Mesodermal cell (in vitro differentiated cells): ENCODE measurements around the gene LGR4. TPM values are rescaled to one million over a fixed set of nuclear protein-coding genes. Genes with fewer than 3 reads are reported as not detected.
"Not testable (repeated sequence)": the region's sequence is repeated elsewhere in the genome, so short reads cannot be mapped to it uniquely, and the experiment has no call there.

Source experiments
- H3K27ac ChIP-seq: 2 replicates; pipeline ENCODE4 v1.7.0; 2013; ENCODE audit warnings: mild to moderate bottlenecking, low read depth, low read length, moderate library complexity; ENCODE audit not compliant: severe bottlenecking
- H3K36me3 ChIP-seq: 2 replicates; pipeline ENCODE4 v1.7.1; 2013; ENCODE audit warnings: mild to moderate bottlenecking, low read length, moderate library complexity; ENCODE audit not compliant: control insufficient read depth, insufficient read depth
- H3K4me1 ChIP-seq: one replicate; pipeline ENCODE4 v1.7.1; 2013; ENCODE audit warnings: mild to moderate bottlenecking, low read length; ENCODE audit not compliant: insufficient read depth, control insufficient read depth, poor library complexity, severe bottlenecking
- H3K4me3 ChIP-seq: 2 replicates; pipeline ENCODE4 v1.7.0; 2013; ENCODE audit warnings: low read length, control low read depth, mild to moderate bottlenecking; ENCODE audit not compliant: insufficient read depth, poor library complexity, severe bottlenecking; ENCODE audit errors: extremely low read depth
- H3K9me3 ChIP-seq: 2 replicates; pipeline ENCODE4 v1.7.1; 2013; ENCODE audit warnings: mild to moderate bottlenecking, low read length, moderate library complexity; ENCODE audit not compliant: control insufficient read depth
- WGBS, 2 experiments: methylation state at CpG; one replicate each; pipeline ENCODE4 v1.1.5; 2013; ENCODE audit warnings: missing lambda C conversion rate in 2 of 2; ENCODE audit not compliant: insufficient coverage in 2 of 2; 5-methylcytosine and 5-hydroxymethylcytosine counted together
- polyA plus RNA-seq, 2 experiments: library from polyadenylated mRNA; stranded (reverse); fragments of 50-300 nt; gene quantifications; one replicate each; pipeline ENCODE4 v1.2.3, GENCODE V29; 2013

LGR4 gene, protein sequence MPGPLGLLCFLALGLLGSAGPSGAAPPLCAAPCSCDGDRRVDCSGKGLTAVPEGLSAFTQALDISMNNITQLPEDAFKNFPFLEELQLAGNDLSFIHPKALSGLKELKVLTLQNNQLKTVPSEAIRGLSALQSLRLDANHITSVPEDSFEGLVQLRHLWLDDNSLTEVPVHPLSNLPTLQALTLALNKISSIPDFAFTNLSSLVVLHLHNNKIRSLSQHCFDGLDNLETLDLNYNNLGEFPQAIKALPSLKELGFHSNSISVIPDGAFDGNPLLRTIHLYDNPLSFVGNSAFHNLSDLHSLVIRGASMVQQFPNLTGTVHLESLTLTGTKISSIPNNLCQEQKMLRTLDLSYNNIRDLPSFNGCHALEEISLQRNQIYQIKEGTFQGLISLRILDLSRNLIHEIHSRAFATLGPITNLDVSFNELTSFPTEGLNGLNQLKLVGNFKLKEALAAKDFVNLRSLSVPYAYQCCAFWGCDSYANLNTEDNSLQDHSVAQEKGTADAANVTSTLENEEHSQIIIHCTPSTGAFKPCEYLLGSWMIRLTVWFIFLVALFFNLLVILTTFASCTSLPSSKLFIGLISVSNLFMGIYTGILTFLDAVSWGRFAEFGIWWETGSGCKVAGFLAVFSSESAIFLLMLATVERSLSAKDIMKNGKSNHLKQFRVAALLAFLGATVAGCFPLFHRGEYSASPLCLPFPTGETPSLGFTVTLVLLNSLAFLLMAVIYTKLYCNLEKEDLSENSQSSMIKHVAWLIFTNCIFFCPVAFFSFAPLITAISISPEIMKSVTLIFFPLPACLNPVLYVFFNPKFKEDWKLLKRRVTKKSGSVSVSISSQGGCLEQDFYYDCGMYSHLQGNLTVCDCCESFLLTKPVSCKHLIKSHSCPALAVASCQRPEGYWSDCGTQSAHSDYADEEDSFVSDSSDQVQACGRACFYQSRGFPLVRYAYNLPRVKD
- 63.1 TPM for polyA plus RNA-seq (2013, experiment 1 of 2)
- polyA plus RNA-seq (2013, experiment 2 of 2) = 73.3 TPM

DNA sequence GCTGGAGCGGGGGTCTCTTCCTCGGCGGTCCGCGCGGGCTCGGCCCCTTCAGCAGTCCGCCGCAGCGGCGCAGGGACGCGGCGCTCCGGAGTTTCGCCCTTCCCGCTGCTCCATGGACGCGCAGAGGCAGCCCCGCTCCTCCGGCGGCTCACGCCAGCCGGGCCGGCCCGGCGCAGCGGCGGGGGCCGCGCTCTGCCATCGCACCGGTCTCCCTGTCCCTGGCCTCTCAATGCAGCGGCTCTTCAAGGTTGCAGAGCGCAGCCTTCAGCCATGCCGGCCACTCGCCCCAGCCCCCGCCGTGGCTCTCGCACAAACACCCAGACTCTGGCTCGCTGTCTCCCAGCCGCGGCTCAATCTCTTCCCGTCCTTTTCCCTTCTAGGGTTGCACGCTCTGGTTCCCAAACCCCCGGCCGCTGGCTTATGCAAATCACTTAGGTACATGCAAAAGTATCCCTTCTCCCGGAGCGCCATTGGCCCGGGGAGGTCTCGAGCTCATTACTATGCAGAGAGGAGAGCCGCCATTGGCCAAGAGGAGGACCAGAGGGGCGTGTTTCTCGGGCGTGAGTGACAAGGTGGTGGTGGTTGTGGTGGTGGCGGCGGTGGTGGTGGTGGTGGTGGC is at the start of gene LGR4:
Gene LGR4 (minus strand): TSS at position 393 of the 619 bp plus-strand sequence. CDS start 488 bp downstream, outside the sequence.
- Histone ChIP-seq H3K9me3 (no peaks in the 10 kb centered on the region), H3K4me3 (peak within 1 kb of the TSS; percentile 84), H3K36me3 (peaks cover 9% of the 10 kb centered on the region), H3K27ac (peak within 1 kb of the TSS; percentile 82), H3K4me1 (peaks cover 17% of the 10 kb centered on the region)
- 0 to 1% methylated on average over 42 to 47 of the region's 57 CpGs for WGBS, 2 experiments

DNA sequence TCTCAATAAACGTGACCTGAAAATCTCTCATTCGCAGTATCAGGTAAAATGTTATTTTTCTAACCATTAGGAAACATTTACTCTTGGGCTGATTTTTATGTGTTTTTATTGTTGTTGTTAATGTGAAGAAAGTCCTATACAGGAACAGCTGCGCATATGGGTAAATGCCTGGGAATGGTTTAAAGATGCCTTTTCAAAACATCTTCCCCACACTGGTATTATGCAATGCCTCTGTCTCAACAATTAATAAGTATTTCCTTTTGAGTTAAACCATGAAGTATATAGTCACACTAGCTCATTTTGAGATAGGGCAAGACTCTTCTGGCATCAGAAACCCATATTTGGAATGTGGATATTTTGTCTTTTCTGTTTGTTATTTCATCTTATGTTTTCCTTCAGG is 47.6 kb upstream of the LGR4 start:
- H3K9me3 ChIP-seq = no peaks in the 10 kb centered on the region
- H3K4me1 ChIP-seq = peaks cover 6% of the 10 kb centered on the region
- no peaks in the 10 kb centered on the region for H3K36me3 ChIP-seq
- 100% methylated on average over 1 of the region's 3 CpGs; no CpG with 5 or more reads in 1 of the 2 experiments for WGBS, 2 experiments
- H3K27ac ChIP-seq = no peak overlapping the region
- H3K4me3 ChIP-seq = no peak overlapping the region

DNA sequence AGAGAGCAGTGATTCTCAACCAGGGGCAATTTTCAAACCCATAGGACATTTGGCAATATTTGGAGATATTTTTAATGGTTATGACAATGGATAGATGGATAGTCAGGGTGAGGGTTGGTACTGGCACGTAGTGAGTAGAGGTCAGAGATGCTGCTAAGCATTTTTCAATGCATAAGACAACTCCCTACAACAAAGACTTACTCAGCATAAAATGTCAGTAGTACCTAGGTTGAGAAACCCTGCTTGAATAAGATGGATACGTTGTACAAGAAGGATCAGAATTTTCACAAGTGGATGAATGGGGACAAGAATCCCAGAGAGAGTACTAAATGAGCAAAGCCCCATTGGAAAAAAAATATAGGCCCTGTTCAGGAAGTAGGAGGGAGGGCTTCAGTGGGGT is 45.9 kb upstream of the LGR4 start:
- Histone ChIP-seq H3K36me3 (no peaks in the 10 kb centered on the region), H3K27ac (no peak overlapping the region), H3K4me1 (peaks cover 6% of the 10 kb centered on the region), H3K9me3 (peaks cover 3% of the 10 kb centered on the region), H3K4me3 (no peak overlapping the region)
- 70 to 82% methylated on average over 1 of the region's 2 CpGs for WGBS, 2 experiments

DNA sequence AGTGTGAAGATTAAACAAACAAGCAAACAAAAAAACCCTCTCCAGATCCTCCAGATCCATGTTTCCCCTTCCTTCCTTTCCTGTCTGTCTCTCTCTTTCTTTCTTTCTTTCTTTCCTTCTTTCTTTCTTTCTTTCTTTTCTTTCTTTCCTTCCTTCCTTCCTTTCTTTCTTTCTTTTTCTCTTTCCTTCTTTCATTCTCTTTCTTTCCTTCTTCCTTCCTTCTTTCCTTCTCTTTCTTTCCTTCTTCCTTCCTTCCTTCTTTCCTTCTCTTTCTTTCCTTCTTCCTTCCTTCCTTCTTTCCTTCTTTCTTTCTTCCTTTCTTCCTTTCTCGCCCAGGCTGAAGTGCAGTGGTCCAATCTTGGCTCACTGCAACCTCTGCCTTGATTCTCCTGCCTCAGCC is 44.9 kb upstream of the LGR4 start:
- H3K4me3 ChIP-seq, H3K9me3 ChIP-seq, H3K36me3 ChIP-seq, H3K4me1 ChIP-seq, H3K27ac ChIP-seq: not testable (repeated sequence)
- WGBS, 2 experiments = no CpG with 5 or more reads among the region's 1 CpG

DNA sequence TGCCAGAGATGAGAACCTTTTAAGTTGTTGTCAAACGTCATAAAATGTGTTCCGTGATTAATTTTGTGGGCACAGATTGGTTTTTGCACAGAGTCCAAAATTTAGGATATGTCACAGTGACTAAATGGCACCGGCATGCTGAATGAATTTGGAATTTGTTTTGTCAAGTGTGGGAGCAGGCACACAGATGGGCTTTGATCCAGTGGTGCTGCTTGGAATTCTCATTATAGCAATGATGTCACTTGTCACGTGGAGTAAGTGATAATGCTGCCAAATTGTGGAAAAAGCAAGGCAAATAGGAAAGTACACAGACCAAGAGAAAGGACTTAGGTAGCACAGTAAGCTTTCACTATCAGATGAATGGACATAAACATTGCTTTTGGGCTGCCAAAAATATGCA is 42.0 kb upstream of the LGR4 start:
- no peaks in the 10 kb centered on the region for H3K4me1 ChIP-seq
- peaks cover 3% of the 10 kb centered on the region for H3K9me3 ChIP-seq
- H3K4me3 ChIP-seq = no peak overlapping the region
- H3K27ac ChIP-seq = no peak overlapping the region
- 91 to 97% methylated on average over 4 of the region's 4 CpGs for WGBS, 2 experiments
- no peaks in the 10 kb centered on the region for H3K36me3 ChIP-seq

DNA sequence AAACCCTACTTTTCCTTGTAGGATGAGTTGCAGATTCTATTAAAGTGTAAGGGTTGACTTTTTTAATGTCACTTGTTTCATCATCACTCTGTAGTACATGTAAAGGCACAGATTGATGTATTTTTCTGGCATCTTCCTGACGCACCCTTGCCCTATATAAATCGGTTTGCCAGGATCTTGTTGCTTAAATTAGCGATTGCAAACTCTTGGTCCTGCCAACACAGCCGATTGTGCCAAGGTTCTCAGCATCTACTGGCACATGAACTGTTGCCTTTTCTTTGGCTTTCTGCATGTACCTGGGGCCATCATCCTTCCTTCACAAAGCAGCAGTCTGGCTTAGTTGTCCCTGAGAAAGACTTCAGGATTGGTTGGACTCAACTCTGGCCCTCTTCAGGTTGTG is 41.5 kb upstream of the LGR4 start:
- Histone ChIP-seq H3K27ac (no peak overlapping the region), H3K36me3 (no peaks in the 10 kb centered on the region), H3K9me3 (peaks cover 3% of the 10 kb centered on the region), H3K4me1 (no peaks in the 10 kb centered on the region), H3K4me3 (no peak overlapping the region)
- 86 to 93% methylated on average over 4 of the region's 4 CpGs for WGBS, 2 experiments

DNA sequence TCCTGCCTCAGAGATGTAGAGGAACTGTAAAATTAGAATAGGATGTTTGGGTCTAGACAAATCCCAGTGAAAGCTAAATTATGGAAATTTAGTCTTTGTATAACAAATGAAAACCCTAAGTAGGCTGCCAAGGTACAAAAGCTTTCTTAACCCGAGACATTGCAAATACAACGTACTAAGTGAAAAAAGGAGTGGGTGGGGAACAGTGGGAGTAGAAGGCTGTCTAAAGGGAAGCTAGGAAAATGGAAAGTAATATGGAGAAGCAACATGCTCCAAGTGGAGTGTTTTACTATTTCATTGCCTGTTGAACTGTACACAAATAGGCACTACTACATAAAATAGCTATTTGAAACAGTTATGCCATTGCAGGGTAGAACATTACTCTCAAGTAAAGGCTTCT is 40.8 kb upstream of the LGR4 start:
- Histone ChIP-seq H3K27ac (no peak overlapping the region), H3K4me1 (no peaks in the 10 kb centered on the region), H3K4me3 (no peak overlapping the region), H3K36me3 (no peaks in the 10 kb centered on the region), H3K9me3 (peaks cover 3% of the 10 kb centered on the region)
- WGBS, 2 experiments = 87 to 100% methylated on average over 2 of the region's 2 CpGs

DNA sequence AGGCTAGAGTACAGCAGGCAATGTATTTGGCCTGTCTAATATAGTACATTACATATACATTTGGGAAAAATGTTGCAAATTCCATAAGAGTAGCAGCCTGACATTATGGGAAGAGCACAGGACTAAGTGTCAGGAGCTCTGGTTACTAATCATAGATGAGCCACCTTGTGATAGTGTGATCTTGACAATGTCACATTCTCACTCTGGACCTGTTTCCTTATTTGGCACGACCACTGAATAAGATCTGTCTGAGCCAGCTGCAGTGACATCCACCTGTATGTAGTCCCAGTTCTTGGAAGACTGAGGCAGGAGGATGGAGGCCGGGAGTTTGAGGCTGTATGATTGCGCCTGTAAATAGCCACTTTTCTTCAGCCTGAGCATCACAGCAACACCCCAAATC is 39.6 kb upstream of the LGR4 start:
- no peaks in the 10 kb centered on the region for H3K36me3 ChIP-seq
- no peak overlapping the region for H3K27ac ChIP-seq
- no peak overlapping the region for H3K4me3 ChIP-seq
- no peaks in the 10 kb centered on the region for H3K4me1 ChIP-seq
- 87 to 100% methylated on average over 1 to 3 of the region's 3 CpGs for WGBS, 2 experiments
- peaks cover 3% of the 10 kb centered on the region for H3K9me3 ChIP-seq

DNA sequence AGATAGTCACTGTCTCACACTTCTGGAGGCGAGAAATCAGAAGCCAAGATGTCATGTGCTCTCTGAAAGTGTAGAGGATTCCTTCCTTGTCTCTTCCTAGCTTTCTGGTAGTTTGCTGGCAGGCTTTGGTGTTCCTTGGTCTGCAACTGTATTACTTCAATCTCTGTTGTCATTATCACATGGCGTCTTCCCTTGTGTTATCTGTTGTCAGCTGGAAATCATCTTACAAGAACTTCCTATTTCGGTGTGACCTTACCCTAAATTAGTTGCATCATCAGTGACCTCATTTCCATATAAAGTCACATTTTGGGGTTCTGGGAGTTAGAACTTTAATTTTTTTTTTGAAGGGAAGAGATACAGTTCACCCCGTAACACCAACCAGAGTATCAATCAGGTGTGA is 37.3 kb upstream of the LGR4 start:
- 86 to 100% methylated on average over 2 of the region's 4 CpGs for WGBS, 2 experiments
- Histone ChIP-seq H3K36me3 (no peaks in the 10 kb centered on the region), H3K4me3 (no peak overlapping the region), H3K9me3 (peaks cover 2% of the 10 kb centered on the region), H3K27ac (no peak overlapping the region), H3K4me1 (no peaks in the 10 kb centered on the region)

DNA sequence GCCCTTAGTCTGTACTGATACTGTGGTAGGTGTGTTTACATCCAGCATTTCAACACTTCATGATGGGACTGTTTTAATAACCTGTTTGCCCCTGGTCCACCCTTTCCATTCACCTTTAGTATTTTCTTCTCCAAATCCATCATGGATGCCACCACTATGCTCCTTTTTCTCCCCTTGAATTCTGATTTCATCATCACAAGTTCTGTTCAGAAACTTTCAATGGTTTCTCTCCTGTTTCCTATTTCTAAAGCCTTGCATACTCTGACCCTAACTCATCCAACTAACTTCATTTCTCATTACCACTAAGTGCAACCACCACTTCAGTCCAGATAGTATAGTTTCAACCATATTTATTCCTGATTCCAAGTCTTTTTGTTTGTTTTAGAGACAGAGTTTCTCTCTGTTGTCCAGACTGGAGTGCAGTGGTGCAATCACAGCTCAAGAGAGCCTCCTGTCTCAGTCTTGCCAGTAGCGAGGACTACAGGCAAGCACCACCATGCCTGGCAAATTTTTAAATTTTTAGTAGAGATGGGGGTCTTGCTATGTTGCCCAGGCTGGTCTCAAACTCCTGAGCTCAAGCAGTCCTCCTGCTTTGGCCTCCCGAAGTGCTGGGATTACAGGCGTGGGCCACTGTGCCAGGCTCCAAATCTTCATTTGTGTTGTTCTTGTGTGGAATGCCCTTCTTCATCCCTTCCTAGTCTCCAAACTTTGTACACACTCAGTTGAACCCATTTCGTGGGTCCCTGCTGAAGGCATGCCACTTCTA is 35.1 kb upstream of the LGR4 start:
- Histone ChIP-seq H3K27ac (no peak overlapping the region), H3K9me3 (no peaks in the 10 kb centered on the region), H3K36me3 (peaks cover 9% of the 10 kb centered on the region), H3K4me3 (peak overlapping the region; percentile 85), H3K4me1 (no peaks in the 10 kb centered on the region)
- WGBS, 2 experiments = 83 to 100% methylated on average over 2 of the region's 4 CpGs
